ENCODE measurements around the gene TMEM100.

The TMEM100 gene

DNA sequence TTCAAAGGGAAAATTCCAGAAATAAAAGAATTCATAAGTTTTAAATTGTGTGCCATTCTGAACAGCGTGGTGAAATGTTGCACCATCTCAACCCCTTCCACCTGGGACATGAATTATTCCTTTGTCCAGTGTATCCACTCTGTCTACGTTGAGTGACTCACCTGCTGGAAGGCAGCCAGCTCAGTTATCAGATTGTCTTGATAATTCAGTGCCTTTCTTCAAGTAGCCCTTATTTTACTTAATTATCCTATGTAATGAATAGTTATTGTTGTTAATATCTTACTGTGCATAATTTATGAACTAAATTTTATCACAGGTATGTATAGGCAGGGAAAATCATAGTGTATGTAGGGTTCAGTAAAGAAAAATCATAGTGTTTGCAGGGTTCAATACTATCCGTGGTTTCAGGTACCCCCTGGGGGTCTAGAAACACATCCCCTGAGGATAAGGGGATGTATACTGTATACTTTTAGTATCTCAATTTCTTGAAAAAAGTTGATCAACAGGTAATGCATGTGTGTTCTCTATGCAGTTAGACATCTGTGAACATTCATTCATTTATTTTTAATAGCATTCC is 20.5 kb upstream of the TMEM100 start:
- DNase-seq (ENCODE audit: low read depth in 3 of 3), result no peak

DNA sequence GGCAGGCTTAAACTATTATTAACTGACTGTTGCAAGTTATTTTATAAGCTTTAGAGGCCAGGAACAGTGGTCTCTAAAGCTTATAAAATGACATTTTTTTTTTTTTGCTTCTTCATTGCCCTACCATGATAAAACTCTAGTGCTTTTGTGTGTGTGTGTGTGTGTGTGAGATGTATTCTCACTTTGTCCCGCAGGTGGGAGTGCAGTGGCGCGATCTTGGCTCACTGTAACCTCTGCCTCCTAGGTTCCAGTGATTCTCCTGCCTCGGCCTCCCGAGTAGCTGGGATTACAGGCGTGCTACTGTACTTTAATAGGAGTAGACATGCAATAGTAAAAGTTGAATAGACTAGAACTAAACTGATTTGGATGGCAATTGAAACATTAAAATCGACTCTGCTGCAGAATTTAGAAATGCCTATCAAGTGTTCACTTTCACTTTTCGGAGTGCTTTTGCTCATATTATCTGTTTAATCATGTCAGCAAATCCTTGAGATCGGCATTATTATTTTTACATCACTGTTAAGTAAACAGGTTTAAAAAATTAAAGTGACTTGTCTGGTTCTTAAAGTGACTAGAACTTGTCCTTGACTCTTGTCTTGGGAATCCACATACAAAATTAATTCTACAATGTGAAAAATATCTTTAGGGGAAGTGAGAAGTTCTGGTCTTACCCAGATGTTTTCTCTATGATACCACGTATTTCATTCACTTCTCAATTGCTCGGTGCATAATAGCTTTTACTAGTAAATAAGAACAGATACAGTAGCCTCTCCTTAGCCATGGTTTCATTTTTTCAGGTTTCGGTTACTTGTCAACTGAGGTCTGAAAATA is 19.8 kb upstream of the TMEM100 start:
- no peak for DNase-seq (ENCODE audit: low read depth in 3 of 3)

DNA sequence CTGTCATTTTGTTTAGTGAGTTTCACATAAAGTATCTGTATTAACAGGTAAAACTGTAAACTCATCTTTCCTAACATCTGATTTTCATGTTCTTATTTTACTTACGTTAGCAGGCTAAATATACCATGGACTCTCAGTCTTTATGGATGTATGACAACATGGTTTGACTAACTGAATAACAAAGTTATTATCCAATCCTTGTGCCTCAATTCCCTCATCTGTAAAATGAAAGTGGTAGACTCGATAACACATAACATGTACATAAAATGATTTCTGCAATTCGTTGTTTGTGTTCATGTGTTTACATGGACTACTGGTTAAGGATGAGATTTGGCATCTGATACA is 18.7 kb upstream of the TMEM100 start:
- no peak for DNase-seq (ENCODE audit: low read depth in 3 of 3)

DNA sequence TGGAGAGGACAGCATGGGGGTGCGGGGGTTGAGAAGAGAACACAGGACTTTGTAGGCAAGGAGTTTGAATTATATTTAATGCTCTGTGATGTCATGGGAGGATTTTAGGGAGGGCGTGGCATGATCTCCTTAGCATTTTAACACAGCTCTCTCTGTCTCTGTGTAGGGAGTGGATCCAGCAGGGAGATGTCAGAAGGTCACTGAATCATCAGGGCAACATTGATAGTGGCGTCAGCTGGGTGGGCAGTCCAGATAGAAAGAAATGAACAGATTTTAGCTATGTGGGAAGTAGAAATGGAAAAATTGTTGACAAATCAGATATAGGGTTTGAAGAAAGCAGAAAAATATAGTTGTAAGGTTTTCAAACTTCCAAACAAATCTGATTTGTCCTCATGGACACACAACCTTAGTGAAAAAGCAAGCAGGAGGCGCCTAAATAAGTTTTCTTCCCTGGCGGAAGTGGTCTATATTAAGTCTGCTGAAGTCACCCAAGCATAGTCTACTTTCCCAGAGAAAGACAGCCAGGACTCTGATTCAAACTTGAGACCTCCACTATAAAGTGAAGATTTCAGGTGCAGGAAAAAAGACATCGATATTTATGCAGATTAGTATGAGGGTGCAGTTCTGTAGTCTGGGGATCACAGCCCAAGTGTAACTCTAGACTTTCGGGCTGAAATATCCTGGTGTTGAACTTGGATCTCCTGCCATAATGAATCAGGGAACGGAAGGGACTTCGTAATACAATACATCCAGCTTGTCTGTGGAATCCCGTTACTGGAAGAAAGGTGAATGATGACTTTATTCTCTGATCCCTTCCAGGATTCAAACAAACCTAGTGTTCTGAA is 18.1 kb upstream of the TMEM100 start:
- no peak for DNase-seq (ENCODE audit: low read depth in 3 of 3)

DNA sequence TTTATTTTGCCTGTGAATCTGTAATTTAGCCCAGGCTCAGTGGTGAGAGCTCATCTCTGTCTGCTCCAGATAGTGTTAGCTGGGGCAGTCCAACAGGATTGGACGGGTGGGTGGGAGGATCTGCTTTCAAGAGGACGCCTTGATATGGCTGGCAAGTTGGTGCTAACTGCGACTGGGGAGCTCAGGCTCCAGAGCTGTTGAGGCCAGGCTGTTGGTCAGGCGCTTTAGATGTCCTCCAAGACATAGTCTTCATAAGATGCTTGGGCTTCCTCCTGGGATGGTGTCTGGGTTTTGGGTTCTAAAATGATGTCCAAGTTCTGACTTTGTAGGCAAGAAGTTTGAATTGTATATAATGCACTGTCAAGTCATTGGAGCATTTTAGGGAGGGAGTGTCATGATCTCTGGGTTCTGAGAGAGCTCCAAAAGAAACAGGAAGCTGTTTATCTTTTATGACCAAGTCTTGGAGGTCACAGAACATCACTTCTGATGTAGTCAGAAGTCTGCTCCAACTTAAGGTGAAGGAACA is 15.4 kb upstream of the TMEM100 start:
- no peak for DNase-seq (ENCODE audit: low read depth in 3 of 3)

DNA sequence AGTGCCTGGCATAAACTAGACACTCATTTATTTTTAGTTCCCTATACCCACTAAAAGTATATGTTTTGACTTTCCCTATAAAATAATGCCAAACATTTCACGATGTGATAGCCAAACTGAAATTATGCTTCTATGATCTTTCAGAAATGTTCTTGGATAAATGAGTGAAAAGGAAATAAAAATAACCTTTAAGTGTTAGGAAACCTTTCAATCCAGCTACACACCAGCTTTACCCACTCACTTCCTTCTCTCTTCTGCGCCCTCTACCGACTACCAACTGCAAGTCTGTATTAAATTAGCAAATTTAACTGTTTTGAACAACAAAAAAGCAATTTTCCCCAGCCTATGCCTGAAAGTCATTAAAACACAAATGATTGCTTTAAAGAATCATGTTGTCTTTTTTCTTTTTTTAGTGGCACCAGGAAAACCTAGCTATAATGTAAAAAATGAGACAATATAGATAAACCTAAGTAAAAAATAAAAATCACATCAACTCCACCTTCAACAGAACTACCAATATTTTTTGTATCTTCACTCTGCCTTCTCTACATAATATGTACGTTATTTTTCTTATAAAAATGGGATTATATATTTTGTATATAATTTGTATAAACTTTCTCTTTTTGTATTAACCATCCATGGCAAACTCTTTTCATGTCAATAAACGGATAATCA is 13.2 kb upstream of the TMEM100 start:
- DNase-seq (ENCODE audit: low read depth in 3 of 3), result peak in 2 of 3 experiments; percentile 5 to 30

DNA sequence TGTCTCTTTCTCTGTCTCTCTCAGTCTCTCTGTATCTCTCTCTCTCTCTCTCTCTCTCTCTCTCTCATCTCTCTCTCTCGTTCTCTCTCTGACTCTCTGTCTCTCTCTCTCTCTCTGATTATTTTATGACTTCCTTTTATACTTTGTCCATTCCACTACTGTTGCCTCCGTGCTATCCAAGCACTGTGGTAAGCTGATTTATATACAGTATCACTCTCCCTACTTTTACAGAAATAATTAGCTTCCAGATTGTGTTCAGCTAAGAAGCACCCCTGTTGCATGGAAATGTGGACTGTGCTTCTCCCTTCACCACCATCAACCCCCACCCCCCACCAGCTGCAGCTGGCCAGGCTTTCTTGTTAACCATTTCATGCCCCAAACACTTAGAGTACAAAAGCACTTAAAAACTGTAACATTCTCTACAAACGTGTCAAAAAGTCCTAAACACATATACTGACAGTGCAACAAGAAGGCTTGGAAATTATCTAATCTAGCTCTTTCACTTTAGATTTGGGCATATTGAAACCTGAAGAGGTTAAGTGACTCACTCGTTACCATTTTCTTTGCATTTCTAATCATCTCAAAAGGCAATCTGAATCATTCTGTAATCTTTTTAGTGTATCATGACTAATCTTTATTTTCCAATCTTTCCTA is 11.6 kb upstream of the TMEM100 start:
- DNase-seq (ENCODE audit: low read depth in 3 of 3), result no peak

DNA sequence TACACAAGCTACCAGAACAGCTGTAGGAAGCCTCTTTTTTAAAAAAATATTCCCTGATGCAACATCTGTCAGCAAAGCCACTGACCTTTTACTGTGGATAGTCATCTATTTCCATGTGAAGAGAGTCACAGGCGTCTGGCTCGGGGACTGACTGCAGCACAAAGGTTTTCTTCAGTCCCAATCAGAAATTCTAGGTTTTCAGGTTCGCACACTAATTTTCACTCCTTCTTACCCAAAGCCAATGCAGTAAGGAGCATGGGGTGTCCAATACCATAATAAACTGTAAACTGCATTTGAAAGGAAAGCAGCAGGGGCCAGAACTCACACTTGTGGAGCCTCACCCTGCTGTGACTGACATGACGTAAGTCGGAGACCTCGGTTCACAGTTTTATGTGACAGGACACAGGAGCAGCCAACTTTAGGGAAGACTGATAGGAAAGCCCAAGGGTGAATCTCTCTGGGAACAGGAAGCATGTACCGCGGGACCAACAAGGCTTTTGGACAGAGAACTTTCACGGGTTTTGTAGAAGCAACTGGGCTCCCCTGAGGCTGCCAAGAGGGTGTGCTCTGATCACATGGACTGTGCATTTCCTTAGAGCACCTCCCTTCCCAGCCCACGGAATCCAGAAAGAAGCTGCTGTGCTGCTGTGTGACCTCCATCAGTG is 9.1 kb upstream of the TMEM100 start:
- DNase-seq (ENCODE audit: low read depth in 3 of 3), result no peak

DNA sequence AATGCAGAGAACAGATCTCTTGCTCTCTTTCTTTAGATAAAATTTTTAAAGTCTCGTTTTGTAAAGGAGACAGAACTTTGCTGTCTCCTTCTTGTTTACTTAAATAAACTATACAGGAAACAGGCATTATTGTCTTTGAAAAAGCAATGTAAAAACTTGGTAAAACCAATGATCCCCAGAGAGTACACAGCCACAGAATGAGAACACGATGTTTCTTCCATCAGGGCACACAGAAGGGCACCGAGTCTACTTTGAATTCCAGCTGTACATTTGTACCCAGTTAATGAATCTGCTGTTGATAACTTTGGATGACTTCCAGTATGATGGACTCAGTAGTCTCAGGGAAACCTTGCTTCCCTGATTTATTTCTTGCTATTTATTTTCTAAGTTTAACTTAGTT is 8.1 kb upstream of the TMEM100 start:
- no peak for DNase-seq (ENCODE audit: low read depth in 3 of 3)

DNA sequence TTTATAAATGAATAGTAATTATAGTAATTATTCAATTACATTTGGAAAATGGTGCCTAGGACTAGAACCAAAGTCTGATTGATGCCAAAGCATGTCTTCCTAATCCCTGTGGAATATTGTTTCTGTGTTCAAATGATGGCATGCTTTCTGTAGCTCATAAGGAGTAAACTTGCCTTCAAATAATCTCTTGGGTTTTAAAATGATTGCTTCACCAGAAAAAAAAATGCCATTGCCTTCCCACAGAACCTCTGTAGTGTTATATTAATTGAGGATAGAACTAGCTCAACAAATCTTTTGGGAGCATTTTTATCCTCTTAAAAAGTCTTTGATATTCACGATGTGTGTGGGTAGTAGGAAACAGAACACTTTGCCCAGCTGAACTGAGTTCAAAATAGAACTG is 7.7 kb upstream of the TMEM100 start:
- DNase-seq (ENCODE audit: low read depth in 3 of 3), result no peak

DNA sequence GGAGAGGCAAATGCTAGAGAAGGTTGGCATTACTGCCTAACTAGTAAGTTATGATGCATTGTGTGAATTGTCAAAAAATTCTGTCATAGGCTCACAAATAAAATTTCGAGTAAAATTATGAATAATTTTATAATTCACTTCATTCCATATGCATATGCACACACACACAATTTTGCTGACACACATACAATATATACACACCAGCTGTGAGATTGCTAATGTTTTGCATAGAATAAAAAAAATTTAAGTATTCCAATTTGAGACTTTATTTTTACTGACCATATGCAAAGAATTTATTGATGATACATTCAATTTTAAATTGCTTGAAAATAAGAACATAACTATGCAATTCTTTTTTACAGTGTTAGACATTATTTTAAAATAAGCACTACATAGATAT is 6.8 kb upstream of the TMEM100 start:
- no peak for DNase-seq (ENCODE audit: low read depth in 3 of 3)

DNA sequence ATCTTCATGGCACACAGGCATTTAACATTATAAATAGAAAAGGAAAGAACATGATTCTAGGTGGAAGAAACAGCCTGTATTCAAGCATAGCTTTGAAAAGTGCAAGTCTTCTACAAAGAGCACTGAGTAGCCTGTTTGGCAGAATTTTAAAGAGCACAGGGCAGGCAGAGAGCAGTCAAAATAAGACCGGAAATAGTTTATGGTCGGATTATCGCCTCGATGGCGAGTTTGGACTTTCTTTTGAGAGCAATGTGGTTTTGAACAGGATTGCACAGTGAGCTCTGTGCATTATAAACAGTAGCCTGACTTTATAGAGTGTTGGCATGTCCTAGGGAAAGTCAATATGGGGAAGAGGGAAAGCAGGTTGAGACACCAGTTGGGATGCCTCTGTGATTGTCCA is 6.2 kb upstream of the TMEM100 start:
- no peak for DNase-seq (ENCODE audit: low read depth in 3 of 3)

DNA sequence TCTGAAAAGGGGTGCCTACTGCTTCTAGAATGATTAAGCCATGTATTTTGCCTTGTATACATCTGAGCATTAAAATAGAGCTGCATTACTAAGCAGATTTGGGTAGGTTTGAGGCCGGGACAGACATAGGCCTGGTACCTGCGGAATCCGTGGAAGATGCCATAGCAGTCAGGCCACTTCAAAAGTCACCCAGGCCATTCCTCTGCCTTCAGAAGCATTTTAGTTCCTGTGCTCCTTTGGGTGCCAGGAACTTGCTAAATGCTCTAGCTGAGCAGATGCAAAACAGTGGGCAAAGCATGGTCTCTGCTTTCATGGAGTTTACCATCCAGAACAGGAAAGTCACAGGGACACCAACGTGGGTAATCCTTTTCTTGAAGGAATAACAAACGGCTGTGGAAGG is 5.7 kb upstream of the TMEM100 start:
- DNase-seq (ENCODE audit: low read depth in 3 of 3), result no peak

DNA sequence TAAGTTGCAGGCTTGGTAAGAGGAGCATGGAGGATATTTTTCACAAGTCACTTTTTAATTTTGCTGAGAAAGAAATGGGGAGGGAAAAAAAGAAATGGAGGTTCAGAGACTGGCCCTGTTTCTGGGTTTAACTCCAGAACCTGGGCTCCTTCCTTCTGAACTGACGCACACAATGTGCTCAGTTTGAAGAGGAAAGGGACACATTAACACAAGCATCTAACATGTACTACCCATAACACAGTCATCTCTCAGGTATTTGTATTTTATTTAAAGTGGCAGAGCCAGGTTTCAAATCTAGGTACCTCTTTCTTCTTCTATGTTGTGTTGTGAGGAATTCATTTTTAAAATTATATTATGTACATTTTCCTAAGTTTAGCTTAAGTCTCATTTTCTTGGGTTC is 5.3 kb upstream of the TMEM100 start:
- DNase-seq (ENCODE audit: low read depth in 3 of 3), result no peak

DNA sequence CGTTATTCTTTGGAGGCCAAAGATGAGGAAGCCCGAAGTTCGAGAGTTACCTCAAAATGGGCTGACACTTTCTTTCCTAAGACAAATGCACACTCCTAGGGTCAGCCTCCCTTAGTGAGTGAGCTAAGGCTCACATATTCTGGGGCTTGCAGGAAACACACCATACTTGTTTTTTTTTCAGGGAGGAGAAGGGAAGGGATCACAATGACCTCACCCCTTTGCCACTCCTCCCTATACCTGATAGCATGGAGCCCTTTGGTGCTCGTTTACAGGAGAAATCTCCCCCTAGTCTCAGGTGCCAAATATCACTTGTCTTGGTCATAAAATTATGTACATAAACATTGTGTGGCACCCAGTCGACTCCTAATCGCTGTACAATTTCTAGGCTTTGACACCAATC is 4.6 kb upstream of the TMEM100 start:
- no peak for DNase-seq (ENCODE audit: low read depth in 3 of 3)

DNA sequence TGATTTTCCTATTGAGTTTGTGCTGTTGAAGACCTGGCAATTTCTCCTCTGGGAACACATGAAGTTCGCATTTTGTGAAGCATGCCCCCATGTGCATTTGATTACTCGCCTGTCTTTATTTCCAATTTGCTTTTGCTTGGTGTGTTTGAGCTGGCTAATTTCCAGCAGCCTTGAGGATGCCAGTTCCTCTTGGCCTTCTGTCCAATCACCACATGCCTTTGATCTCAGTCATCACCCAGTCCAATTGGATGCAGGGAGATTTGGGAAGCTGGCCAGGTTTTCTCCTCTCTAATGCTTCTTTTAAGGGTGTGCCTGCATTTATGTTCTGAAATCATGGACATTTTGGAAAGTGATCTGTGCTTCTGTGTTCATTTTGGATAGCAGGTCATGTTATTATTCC is 3.8 kb upstream of the TMEM100 start:
- no peak for DNase-seq (ENCODE audit: low read depth in 3 of 3)

DNA sequence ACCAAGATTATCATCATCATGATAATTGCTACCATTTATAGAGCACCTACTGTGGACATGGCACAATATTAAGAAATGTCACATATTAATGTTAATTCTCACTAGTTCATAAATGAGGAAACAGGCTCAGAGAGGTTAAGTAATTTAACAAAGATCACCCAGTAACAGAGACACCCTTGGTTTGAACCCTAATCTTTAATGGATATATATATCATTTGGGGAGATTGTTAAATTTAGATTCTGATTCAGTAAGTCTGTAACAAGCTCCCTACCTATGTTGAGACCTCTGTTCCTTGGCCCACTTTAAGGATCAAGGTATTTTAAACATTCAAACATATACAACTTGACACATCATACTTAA is 804 bp upstream of the TMEM100 start:
- DNase-seq (ENCODE audit: low read depth in 3 of 3), result no peak

DNA sequence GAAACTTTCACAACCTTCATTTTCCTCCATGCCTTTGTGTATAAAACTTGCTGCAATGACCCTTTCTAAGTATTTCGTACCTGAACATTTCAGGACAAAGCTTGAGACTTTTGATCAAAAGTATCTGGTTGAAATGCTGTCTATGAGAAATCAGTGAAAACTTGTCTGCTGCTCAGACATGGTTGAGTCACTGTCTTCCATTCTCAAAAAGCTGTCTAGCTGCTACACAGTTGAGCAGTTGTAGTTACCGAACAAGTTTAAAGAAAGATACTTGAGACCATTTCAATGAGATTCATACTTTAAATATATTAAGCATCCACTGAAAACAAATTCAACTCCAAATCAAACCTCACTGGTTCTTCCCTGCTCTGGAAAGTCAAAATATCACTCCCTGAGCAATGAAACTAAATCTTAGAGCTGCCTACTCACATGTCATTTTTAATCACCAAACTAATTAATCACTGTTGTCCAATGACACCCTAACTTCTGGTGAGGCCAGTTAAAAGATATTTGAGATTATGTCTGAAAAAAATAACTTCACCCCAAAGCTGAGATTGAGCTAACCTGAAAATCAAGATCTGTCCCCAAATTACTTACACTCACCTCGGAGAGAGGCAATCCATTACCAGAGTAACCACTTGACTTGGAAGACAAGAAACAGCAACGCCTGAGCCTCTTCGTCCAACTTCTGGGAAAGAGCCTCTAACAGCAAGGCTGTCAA is 488 bp downstream of the TMEM100 start:
- no peak for DNase-seq (ENCODE audit: low read depth in 3 of 3)

DNA sequence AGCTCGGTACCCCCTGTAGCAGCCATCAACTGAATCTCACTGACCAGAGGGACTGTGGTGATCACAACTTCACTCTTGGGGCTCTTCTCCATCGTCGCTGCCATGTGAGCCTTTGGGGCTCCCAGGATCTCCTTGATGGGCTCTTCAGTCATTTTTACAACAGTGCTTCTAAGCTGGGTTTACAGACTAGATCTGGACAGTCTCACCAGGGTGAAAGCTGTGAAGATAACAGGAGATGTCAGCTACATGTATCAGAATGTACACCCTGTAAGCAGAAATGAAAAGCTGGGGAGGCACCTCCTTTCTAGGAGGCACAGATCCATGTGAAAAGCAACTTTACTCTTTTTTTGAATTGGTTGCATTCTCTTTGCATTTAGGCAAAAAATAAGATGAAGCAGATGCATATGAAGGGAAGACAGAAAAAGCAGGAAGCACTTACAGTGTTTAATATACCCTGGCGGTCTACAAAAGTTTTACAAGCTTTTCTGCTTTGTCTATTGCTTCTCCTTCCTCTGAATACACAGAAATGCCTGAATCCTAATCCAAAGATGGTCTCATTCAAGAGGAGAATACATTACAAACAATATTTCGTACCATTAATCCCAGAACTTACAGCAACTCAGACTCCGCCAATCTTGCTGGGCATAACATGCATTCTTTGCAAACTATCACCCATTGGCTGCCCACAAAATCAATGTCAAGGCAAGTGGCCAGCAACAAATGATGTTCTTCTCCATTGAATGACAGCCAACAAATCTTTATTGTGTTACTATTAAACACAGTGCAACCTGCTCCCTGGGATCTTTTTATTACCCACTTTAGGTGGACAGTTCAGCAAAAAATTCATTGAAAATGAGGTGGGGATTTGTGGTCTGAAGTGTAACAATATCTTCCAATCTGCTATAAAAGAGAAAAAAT is 1.5 kb downstream of the TMEM100 start:
- DNase-seq (ENCODE audit: low read depth in 3 of 3), result no peak

Data from stimulated activated CD4-positive, alpha-beta T cell treated with anti-CD3 and anti-CD28 coated beads, TNF-alpha, amount 100 ng/mL, for 24 hours (primary cell).